Putamen (tissue), 1 donor: ENCODE results near the gene XAGE3.
"Not testable (repeated sequence)": the region's sequence is repeated elsewhere in the genome, so short reads cannot be mapped to it uniquely, and the experiment has no call there.

ENCODE experiments used
- DNase-seq: peaks from one replicate; pipeline ENCODE4 v3.0.0-alpha.2; 2016; ENCODE audit warnings: low spot score

Gene XAGE3, protein sequence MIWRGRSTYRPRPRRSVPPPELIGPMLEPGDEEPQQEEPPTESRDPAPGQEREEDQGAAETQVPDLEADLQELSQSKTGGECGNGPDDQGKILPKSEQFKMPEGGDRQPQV

GRCh38 chrX:52867610-52868348 is at the start of gene XAGE3:
Gene XAGE3, minus strand, starts transcription at chrX:52868083. Its CDS starts 950 bp downstream, at chrX:52867133.
- DNase-seq = no peak

- DNase-seq = not testable (repeated sequence)
Measured at GRCh38 chrX:52914704-52915103, 46.8 kb upstream of the XAGE3 start.

GRCh38 chrX:52913681-52914080 is 45.8 kb upstream of the XAGE3 start:
- not testable (repeated sequence) for DNase-seq

DNA sequence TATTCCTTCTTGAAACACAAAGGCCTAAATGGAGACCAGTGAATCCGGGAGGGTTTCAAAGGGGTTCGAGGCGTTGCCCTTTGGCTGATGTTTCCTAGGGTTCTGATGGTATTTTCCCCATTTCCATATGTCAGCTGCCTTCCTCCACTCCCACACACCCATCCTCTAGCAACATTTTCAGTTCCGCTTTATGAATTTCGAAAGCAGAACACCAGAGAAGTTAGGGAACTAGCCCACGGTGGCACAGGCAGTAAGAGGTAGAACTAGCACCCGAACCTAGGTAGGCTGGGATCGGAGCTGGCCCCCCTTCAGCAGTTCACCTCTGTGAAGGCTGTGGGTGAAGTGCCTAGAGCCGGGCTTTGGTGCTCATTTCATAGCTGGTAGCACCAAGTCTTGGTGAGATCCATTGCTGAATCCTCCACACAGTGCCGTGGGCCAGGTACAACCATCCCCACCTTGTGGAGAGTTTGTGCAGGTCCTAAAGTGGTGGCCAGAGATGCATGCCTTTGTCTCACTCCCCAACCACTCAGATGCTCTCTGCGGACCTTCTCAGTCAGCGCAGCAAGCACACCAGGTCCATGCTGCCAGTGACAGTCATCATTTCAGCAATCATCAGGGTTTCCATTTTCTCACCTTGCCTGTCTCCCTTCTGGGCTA is 41.6 kb upstream of the XAGE3 start:
- DNase-seq = not testable (repeated sequence)

GRCh38 chrX:52907900-52908299 is 40.0 kb upstream of the XAGE3 start:
- not testable (repeated sequence) for DNase-seq

DNA sequence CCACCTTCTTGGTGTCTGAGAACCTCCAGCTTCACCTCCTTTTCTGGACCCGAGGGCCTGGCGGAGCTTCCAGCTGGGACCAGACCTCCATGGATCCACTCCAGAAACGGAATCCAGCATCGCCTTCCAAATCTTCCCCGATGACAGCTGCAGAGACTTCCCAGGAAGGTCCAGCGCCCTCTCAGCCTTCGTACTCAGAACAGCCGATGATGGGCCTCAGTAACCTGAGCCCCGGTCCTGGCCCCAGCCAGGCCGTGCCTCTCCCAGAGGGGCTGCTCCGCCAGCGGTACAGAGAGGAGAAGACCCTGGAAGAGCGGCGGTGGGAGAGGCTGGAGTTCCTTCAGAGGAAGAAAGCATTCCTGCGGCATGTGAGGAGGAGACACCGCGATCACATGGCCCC is 39.3 kb upstream of the XAGE3 start:
- DNase-seq = not testable (repeated sequence)

DNA sequence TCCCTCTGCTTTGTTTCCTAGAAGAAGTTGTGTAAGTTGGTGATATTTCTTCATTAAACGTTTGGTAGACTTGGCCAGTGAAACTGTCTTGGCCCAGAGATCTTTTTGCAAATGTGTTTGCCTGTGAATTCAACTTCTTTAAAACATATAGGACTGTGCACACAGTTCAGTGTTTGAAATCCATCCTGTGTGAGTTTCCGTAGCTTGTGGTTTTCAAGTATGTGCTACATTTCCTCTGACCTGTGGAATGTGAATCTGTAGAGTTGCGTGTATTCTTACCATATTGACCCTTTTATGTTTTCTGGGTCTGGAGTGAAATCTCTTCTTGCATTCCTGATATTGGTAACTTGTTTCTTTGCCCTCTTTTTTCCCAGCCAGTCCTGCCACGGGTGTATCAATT is 38.2 kb upstream of the XAGE3 start:
- DNase-seq = not testable (repeated sequence)

DNA sequence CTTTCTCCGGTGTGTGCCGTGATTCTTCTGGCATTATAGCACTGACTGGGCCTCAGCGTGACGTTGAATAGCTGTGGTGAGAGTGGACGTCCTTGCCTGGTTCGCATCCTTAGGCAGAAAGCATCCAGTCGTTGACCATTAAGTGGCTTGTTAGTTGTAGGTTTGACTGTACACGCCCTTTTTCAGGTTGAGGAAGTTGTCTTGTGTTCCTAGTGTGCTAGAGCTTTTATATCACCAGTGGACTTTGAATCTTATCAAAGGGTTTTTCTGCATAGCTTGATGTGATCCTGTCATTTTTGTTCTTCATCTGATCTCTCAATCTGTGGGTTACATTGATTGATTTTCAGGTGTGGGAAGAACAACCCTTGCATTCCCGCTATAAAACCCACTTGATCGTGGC is 37.6 kb upstream of the XAGE3 start:
- DNase-seq = not testable (repeated sequence)

DNA sequence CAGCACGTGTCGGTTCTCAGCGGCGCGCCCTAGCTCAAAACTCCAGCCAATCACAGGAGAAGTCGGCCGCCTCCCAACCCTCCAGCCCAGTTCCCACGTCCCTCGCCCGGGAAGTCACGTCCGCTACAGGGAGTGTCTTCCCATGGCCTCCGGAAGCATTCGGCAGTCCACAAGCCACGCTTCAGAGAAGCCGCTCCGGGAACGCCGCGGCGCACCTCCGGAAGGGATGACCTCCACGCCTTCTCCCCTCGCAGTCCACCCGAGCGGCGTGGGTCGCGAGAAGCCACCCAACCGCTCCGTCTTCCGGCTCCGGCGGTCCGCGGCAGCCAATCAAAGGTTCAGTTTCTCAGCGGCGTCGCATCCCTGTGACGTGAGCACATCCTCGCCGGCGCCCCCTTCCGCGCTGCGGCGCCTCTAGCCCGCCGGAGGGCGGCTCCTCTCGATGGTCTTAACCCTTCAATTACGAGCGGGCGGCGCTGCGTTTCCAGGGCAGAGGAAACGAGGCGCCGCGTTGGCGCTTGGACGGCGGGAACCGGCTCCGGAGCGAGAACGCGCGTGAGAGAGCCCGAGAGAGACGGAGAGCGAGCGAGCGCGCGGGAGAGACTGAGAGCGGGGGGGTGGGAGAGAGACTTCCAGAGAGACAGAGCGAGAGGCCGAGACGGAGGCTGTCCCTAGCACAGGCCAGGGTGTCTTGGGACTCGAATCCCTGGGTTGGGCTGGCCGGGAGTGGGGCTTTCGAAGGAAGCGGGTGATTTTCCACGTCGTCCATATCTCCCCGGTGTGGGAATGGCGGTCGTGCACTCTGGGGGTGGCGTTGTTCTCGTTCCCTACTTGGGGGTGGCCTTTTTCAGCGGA is 29.2 kb upstream of the XAGE3 start, which contains the start of gene FAM156B:
TSS of gene FAM156B (plus strand) at position 476 of the 855 bp plus-strand sequence. CDS start 9,896 bp downstream, outside the sequence.
- not testable (repeated sequence) for DNase-seq

GRCh38 chrX:52896438-52896837 is 28.6 kb upstream of the XAGE3 start:
- not testable (repeated sequence) for DNase-seq

DNA sequence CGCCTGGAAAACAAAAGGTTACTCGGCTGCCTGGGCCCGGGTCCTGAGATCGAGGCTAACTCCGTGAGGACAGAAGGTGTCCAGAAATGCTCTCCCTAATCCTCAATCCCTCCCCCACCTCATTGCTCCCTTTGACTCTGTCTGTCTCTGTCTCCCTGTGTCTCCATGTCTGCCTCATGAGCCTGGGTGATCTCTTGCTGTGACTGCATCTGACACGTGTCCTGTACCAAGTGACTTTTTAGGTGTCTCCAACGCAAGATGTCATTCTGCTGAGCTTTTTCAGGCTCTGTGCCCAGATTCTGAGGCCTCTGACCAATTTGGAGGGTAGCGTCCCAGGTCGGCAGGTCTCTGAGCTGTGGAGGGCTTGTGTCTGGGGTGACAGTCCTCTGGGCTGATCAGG is 20.2 kb upstream of the XAGE3 start:
- not testable (repeated sequence) for DNase-seq

- DNase-seq = not testable (repeated sequence)
Measured at GRCh38 chrX:52887459-52887858, 19.6 kb upstream of the XAGE3 start.

DNA sequence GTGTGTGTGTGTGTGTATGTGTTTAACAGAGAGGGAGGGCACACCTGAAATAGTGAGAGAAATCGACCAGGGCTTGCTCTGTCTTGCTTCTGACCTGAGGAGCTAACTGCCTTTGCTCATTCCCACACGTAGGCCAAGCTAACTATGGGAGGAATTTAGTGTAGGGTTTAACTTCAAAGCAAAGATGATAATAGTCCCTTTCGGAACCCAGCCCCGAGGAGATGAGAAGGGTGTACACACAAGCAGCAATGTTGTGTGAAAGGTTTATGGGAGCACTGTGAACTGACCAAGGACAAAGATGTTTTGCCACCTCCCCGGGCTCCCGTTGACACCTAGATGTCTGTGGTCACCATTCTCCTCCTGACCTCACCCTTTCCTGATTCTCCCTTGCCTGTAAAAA is 8.5 kb upstream of the XAGE3 start:
- DNase-seq = not testable (repeated sequence)

- not testable (repeated sequence) for DNase-seq
Measured at GRCh38 chrX:52875436-52875835, 7.6 kb upstream of the XAGE3 start.

DNA sequence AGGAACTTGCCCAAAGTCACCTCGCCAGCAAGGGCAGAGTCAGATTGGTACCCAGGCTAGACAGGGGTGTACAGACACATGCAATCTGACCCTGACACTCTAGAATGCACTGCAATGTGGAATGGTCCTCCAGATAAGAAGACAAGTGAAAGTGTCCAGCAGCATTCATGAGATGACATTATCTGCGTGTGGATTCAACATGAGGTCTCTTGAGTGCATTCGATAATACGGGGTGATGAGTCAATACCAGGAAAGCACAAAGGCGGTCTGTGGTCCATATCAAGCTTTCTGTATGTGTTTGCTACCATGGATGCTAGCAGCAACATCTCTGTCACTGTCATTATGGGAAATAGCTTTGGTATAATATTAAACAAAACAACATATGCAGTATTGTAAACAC is 6.8 kb upstream of the XAGE3 start:
- no peak for DNase-seq

GRCh38 chrX:52873825-52874224 is 5.9 kb upstream of the XAGE3 start:
- not testable (repeated sequence) for DNase-seq

GRCh38 chrX:52870046-52870445 is 2.2 kb upstream of the XAGE3 start:
- DNase-seq = no peak

GRCh38 chrX:52865343-52865998 is 2.4 kb downstream of the XAGE3 start:
- no peak for DNase-seq

DNA sequence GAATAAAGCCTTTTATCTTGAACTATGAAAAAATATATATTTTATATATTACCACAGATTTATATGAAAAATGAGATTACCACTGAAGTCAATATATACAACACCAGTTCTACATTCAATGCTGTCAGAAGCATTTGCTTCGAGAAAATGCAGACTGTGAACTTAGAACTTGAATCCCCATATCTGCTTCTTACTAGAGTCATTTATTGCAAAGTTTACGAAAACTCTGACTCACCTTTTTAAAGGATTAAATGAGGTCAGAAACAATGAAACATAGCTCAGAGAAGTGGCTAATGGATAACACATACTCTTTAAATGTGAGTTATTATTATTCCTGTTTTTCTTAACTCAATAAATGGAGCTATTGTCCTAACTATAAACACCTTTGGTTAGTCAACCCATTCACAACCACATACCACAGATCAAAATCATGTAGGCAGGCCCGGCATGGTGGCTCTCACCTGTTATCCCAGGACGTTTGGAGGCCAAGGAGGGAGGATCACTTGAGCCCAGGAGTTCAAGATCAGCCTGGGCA is 10.8 kb downstream of the XAGE3 start:
- DNase-seq = not testable (repeated sequence)

DNA sequence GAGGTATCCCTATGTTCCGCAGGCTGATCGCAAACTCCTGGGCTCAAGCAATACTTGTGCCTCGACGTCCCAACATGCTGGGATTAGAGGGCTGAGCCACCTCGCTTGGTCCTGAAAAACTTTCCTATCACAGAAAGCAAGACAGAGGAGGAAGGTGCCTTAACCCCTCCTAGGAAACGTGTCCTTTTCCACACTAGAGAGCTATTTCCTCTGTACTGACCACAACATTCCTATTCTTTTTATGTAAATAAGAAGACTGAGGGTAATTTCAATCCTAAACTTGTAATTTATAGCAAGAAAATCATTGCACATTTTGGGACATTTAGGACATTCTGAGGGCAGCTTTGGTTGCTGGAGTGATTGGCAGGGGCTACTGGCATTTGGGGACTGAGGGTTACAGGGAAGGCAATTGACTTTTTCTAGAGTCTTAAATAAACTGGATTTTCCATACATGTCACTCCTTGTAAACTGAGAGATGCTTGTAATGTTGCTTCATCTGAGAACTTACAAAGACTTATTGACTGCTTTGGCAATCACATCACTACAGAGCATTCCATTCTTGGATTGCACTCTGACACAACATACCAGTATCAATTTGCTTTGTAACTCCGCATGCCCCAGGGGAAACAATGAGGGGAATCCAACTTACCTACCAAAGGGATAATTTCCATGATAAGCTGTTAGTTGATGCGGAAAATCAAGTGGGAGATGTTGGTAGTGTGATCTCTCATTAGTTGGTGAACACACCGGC is 15.6 kb downstream of the XAGE3 start:
- DNase-seq = no peak
